ENCODE measurements around the gene VAV2.

The VAV2 gene

GRCh38 chr9:133991964-133992779 is at the start of gene VAV2:
Gene VAV2, minus strand, starts transcription at chr9:133992324. Its CDS starts 46 bp downstream, at chr9:133992278.
- peak; percentile 79 for DNase-seq

GRCh38 chr9:134041649-134041962 is 49.5 kb upstream of the VAV2 start:
- no peak for DNase-seq

DNA sequence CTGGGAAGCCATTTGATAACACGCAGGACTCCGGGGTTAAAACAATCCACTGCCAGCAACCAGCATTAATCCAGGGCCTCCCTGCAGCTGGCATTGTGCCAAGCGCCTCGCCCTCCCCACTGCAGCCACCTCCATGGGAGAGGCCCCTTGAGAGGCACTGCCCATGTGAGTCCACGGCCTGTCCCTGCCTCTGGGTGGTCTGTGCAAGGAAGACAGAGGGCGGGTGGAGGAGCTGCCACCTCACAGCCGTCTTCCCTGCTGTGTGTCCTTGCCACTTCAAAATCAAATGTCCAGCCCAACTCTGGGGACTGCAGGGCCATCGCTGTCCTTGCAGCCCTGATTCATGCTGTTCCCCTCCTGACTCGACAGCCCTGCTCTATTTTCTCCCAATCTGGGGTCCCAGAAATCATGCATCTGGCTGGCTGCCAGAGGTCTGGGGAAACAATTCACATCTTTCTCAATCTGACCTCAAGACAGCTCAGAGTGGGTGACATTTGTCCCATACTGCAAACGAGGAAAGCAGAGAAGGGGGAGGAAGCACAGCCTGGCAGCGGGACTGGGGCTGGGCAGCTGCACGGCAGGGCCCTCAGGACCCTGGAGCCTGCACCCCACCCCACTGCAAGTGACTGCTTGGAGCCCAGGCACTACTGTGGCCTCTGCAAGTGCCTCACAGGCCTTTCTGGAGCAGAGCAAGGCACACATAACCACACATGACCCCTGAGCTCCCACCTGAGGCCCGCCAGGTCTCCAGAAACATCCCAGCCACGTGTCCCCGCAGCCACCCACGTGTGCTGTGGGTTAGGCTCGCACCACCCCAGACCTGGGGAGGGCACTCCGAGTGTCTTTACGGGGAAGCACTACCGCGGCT is 48.9 kb upstream of the VAV2 start:
- no peak for DNase-seq

GRCh38 chr9:134040176-134040565 is 48.0 kb upstream of the VAV2 start:
- no peak for DNase-seq

DNA sequence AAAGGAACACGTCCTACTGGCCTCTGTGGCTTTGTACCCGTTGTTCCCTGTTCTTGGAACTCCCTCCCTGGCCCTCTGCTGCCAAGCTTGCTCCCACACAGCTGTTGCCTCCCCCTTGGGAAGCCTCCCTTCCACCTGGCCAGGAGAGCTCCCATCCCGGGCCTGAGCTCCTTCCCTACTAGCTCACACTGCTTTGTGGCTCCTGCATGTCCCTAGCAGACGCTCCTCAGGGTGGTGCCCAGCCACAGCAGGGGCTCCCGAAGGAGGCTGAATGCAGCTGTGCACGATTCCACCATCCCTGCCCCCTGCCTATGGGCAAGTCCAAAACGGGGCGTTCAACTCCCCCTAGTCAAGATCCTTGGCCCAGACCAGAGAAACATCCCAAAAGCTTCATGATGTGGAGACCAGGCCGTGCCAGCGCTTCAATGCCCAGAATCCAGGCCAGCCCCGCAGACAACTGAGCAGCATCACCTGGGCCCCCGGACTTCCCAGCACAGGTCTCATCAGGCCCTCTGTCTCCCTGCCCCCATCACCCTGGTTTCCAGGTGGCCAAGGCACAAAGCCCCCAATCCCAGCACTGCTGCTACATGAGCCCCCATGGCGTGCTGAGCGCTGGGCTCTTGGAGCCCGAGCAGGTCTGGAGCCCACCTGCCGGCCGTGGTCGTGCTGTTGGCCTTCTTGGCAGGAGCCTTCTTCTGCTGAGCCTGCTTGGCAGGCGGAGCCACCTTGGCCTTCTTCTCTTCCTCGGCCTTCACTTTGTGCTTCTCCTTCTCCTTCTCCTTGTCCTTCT is 47.5 kb upstream of the VAV2 start:
- DNase-seq, result no peak

DNA sequence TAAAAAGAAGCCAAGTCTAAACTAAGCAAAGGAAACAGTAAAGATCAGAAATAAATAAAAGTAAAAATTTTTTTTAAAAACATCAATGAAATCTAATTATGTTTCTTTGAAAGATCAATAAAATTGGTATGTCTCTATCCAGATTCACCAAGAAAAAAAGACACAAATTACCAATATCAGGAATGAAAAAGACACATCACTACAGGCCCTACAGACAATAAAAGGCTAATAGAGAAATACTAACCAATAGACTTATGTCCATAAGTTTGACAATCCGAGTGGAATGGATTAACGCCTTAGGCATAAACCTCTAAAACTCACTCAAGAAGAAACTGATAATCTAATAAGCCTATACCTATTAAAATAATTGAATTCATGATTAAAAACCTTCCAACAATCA is 45.5 kb upstream of the VAV2 start:
- DNase-seq, result no peak

DNA sequence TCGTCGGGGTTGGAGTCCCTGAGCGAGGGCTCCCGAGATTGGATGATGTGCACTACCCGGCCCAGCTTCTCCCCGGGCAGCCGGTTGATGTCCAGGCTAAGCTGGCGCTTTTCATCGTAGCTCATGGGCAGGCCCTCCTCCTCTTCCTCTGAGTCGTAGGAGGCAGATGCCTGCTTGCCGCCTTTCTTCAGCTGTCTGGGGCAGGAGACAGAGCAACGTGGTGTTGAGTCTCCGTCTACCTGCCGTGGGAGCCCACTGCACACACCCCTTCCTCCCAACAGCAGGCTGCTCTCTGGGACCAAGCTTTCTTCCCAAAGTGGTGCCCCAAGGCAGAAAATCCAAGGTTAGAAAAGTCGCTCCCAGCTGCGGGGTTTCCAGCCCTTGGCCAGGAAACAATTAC is 44.0 kb upstream of the VAV2 start:
- no peak for DNase-seq

GRCh38 chr9:134035041-134036039 is 43.2 kb upstream of the VAV2 start:
- DNase-seq, result no peak

GRCh38 chr9:134034215-134035040 is 42.3 kb upstream of the VAV2 start:
- no peak for DNase-seq

- no peak for DNase-seq
Measured at GRCh38 chr9:134033516-134034214, 41.5 kb upstream of the VAV2 start.

DNA sequence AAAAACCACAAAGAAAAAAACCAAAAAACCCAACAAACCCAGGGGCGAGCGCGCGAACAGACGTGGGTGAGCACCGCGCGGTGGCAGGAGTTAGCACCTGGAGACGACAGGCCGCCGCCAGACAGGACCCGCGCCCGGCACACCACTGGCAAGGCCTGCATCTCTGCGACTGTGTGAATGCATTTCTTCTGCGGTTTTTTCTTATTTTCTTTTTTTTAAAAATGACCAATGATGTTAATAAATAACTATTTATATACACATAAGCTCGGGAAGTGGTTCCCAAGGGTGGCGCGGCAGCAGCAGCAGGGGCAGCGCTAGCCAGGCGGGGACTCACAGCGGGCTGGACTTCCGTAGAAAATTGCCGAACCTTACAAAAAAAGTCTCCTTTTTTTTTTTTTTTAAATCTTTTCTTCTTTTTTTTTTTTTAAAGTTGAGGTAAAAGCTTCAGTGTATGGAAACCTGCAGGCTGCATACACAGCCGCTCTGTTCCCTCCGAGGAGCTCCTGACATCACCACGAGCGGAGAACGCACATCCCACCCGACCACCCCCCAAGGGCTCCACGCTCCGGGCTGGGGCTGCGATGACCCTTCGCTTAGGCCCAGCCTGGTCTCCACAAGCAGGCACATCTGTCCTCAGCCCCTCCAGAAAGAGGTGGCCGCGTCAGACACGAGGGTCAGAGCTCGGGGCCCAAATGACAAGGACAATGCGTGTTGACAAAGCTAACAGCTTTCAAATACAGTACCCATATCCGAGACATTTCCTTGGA is 40.5 kb upstream of the VAV2 start:
- no peak for DNase-seq

DNA sequence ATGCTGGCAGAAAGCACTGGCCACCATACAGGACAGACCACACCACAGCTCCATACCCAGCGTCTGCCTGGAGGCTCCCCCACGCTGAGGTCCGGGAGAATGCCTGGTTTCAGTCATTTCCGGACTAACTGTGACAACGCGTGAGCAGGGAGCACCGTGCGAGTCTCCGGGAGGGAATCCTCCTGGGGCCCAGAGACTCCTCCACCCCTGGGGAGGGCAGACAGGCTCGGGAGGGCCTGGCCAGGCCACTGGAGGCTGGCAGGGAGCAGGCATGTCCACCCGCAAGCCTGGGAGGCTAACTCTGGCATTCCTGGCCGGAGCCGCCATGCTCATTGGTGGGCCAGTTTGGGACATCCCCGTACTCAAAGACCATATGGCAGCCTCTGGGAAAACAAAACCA is 39.7 kb upstream of the VAV2 start:
- no peak for DNase-seq

- no peak for DNase-seq
Measured at GRCh38 chr9:134030821-134031470, 38.8 kb upstream of the VAV2 start.

DNA sequence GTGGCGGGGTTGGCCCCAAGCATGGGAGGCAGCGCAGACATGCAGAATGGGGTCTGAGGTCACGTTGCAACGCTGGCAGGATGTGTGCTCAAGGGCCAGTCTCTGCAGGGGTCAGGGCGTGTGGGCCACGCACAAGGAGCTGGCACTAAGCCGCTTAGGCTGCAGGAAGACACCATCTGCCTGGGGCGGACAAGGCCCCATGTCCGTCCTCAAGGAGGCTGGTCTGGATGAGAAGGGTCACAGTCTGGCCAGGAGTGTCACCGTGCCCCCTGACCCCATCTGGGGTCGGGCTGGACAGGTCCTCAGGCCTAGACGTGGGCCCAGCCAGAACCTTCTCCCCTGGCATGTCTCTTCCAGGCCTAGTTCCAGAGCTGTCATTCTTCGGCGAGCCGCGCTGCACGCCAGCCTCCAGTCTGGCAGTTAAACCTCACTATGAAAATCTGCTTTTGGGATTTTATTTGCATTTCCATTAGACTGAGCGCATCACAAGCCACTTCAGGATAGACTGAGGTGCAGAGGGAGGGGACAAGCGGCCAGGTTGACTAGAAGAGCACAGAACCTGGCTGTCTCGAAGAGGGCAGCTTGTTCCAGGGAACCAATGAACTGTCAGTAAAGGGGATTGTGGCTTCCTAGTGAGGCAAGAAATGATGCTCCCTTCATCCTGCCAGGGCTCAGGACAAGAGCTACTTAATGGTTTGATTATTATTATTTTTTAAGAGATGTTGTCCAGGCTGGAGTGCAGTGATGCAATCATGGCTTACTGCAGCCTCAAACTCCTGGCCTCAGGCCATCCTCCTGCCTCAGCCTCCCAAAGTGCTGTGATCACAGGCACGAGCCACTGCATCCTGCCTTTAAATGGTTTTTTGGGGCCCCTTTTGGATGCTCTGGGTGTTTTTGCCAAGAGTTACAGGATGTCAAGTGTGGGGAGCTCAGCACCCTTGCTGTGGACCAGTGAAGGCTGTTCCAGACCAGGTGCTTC is 37.4 kb upstream of the VAV2 start:
- no peak for DNase-seq

GRCh38 chr9:134028575-134029247 is 36.6 kb upstream of the VAV2 start:
- DNase-seq, result no peak

DNA sequence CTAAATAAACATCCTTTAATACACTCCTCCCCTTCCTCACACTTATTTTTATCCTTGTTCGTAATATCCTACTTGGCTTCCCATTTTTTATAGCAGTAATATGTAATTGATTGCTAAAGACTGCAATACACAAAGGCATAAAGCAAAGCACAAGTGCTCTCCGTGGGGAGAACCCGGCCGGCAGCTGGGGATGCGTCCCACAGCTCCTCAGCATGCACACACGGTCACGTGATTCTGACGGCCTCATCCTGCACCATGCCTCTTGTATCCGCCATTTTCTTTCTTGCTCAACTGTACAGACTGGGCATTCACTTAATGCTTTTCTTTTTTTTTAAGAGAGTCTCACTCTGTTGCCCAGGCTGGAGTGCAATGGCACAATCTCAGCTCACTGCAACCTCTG is 36.0 kb upstream of the VAV2 start:
- no peak for DNase-seq

- DNase-seq, result no peak
Measured at GRCh38 chr9:134027561-134027960, 35.4 kb upstream of the VAV2 start.

All from NCI-H146 (cell line).